AG10803 (cell line): ENCODE measurements around the gene RALGPS2.
"Not testable (repeated sequence)": the region's sequence is repeated elsewhere in the genome, so short reads cannot be mapped to it uniquely, and the experiment has no call there.

Source experiments
- DNase-seq: peaks from one replicate; pipeline ENCODE4 v3.0.0; 2010; ENCODE audit warnings: low read depth
- H3K4me3 ChIP-seq: 2 replicates; pipeline ENCODE4 v1.5.1; 2011; ENCODE audit warnings: mild to moderate bottlenecking, low read length, control low read depth
- TF ChIP-seq, protein P1 (sequence below): conservative IDR thresholded peaks from 2 replicates; pipeline ENCODE4 v1.5.1; 2011; ENCODE audit warnings: mild to moderate bottlenecking, low read length, control low read depth, inconsistent platforms

The RALGPS2 gene

DNA sequence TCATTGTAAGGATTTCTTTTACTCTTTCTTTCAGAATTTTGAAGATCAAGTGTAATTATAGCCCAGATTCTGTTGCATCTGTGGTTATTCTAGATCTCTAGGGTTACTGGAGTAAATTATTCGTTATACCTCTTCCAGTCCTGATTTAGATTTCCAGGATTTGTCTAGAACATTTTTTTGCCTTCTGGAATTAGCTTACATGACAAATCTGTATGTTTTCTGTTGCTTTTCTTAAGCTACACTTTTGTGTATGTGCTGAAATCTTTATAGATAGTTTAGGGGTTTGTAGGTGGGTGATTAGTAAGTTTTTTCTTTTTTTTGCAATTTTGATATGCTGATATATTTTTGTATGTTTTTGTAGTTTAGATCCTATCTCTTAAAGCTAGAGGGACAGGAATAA lies 13.7 kb downstream of the RALGPS2 start:
- TF ChIP-seq, protein P1, sequence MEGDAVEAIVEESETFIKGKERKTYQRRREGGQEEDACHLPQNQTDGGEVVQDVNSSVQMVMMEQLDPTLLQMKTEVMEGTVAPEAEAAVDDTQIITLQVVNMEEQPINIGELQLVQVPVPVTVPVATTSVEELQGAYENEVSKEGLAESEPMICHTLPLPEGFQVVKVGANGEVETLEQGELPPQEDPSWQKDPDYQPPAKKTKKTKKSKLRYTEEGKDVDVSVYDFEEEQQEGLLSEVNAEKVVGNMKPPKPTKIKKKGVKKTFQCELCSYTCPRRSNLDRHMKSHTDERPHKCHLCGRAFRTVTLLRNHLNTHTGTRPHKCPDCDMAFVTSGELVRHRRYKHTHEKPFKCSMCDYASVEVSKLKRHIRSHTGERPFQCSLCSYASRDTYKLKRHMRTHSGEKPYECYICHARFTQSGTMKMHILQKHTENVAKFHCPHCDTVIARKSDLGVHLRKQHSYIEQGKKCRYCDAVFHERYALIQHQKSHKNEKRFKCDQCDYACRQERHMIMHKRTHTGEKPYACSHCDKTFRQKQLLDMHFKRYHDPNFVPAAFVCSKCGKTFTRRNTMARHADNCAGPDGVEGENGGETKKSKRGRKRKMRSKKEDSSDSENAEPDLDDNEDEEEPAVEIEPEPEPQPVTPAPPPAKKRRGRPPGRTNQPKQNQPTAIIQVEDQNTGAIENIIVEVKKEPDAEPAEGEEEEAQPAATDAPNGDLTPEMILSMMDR: no peak
- no peak for DNase-seq
- no peak overlapping the region for H3K4me3 ChIP-seq

DNA sequence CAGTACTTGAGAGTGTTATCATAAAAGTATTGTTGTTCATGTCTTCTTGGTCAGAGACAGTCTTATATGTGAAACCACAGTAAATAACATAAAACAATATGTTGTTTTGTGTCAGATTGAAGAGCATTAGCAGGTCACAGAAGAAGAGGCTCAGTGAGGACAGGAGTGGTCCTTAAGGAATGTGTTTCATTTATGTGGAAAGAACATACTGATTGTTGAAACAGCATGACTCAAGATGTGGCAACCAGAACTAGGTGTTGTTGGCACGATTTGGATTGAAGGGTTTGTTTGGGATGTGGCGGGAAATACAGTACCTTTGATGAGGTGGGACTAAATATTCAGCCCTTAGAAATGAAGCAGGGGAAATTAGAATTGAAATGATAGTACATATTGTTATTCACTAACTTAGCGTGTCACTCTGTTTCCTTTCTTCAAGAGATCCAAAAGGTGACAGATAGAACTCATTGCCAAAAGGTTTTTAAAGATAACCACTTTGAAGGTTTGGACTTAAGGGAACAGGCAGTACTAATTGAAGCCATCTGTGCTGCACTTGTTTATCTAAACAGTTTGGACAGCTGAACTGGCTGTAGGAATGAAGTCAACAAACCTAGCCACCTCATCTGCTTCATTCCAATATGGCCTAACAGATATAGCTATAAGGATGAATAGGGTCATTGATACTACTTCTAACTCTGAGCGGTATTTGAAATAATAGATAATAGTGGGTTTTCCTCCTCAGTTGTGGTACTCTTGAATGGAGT lies 14.4 kb downstream of the RALGPS2 start:
- DNase-seq: peak; percentile 53
- H3K4me3 ChIP-seq: no peak overlapping the region
- TF ChIP-seq, protein P1: no peak

DNA sequence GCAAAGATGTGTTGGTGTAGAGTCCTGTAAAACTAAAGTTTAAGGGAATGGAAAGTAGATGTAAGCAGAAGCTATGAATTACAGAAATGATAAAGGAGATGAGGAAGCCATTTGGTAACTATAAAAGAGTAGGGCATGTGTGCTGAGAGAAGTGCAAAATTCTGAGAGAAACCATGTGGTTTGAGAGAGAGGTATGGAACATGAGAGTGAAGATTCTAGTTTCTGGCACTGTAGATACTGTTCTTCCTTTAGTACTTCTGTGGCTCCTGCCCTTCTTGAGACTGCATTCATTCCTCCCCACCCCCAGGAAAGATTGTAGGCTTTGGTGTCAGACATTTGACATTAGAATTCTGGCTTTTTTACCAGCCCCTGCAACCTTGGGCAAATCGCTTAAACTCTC lies 15.4 kb downstream of the RALGPS2 start:
- TF ChIP-seq, protein P1: no peak
- no peak overlapping the region for H3K4me3 ChIP-seq
- no peak for DNase-seq

DNA sequence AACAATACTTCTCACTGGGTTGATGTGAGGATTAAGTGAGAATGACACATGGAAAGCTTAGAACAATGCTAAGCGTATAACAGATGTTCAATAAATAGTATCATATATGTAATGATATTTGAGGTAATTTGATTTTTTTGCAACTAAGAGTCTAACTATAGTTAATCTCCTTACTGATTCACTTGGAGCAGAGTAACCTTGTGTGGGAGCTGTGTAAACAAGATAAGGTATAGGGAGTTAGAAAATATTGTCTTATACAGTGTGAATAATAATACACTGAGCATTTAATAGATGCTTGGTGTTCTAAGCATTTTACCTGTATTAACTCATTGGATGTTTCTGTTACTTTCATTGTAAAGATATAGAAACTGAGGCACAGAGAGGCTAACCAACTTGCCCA lies 15.9 kb downstream of the RALGPS2 start:
- no peak overlapping the region for H3K4me3 ChIP-seq

DNA sequence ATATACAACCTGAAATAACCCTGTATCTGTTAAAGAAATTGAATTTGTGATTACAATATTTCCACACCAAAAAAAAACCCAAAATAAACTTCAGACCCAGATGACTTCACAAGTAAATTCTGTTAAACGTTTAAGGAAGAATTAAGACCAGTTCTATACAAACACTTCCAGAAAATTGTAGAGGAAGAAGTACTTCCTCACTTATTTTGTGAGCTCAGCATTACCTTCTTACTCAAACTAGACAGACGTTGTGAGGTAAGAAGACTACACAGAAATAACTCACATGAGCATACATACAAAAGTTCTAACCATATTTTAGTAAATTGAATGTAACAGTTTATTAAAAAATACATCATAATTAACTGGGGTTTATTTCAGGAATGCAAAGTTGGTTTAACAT lies 18.8 kb downstream of the RALGPS2 start:
- no peak for DNase-seq
- H3K4me3 ChIP-seq: no peak overlapping the region
- TF ChIP-seq, protein P1: no peak

More for the DNA sequence above, 15.9 kb downstream of the RALGPS2 start:
- no peak for DNase-seq
- TF ChIP-seq, protein P1: no peak

DNA sequence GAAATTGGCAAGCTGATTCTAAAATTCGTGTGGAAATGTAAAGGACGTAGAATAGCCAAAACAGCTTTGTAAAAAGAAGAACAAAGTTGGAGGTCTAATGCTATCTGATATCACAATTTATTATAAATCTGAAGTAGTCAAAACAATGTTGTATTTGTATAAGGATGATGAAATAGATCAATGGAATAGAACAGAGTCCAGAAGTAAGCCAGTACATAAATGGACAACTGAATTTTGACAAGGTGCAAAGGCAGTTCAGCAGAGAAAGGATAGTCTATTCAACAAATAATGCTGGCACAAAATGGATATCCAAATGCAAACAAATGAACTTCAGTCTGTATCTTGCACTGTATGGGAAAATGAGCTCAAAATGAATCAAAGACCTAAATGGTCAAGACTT lies 20.2 kb downstream of the RALGPS2 start:
- TF ChIP-seq, protein P1: no peak

DNA sequence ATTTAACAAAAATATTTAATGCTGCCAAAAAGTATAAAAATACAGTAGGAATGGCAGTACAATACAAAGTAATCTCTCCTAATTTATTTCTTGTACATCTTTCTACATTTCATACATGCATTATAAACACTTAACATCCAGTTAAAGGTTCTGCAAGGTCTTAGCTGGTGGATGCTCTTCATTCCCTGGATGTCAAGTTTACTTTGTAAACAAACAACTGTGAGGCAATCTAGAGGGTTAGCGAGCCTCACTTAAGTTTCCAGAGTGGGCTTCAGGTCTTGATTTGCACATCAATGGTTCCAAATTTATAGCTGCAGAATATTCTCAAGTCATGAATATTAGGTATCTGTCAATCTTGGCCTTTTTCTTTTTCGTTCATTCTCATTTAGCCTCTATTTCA lies 21.3 kb downstream of the RALGPS2 start:
- H3K4me3 ChIP-seq: no peak overlapping the region
- DNase-seq: no peak
- TF ChIP-seq, protein P1: no peak

More for the DNA sequence above, 20.2 kb downstream of the RALGPS2 start:
- no peak overlapping the region for H3K4me3 ChIP-seq
- no peak for DNase-seq

DNA sequence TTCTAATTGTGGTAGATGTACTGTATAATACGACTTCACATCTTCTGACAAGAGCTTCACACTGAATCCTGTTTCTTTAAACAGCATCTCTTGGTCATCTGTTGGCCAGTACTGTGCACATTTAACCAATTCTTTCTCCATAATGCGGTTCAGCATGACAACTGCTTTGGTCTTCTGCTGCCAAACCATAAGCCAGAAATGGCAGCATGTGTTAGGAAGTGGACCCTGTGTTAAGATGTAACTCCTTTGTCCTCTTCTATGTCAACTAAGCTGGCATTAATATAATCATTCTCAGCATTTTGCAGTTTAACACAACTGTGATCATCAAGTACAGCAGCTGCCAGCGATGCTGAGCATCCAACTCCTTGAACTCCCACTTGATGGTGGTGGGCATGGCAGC lies 22.3 kb downstream of the RALGPS2 start:
- not testable (repeated sequence) for DNase-seq, H3K4me3 ChIP-seq
